HG02623 (cell line): ENCODE measurements around the gene HEXB.

Source experiments
- ATAC-seq: cut with Tn5 transposase; IDR thresholded peaks from one replicate; pipeline ENCODE4 v1.9.1; 2021; ENCODE audit warnings: moderate library complexity; ENCODE audit not compliant: unreplicated experiment

The HEXB gene

GRCh38 chr5:74684900-74685851 lies at the start of gene HEXB:
HEXB (plus strand) TSS chr5:74685233; CDS start chr5:74685261, 28 bp downstream.
- peak; percentile 80 for ATAC-seq

- no peak for ATAC-seq
These were observed 48.9 kb upstream of the HEXB start for GRCh38 chr5:74636149-74636548.

GRCh38 chr5:74636552-74636951 lies 48.5 kb upstream of the HEXB start:
- no peak for ATAC-seq

GRCh38 chr5:74638544-74638969 lies 46.5 kb upstream of the HEXB start:
- no peak for ATAC-seq

GRCh38 chr5:74638970-74639806 lies 45.8 kb upstream of the HEXB start:
- peak; percentile 27 for ATAC-seq

- peak; percentile 3 for ATAC-seq
These were observed 45.1 kb upstream of the HEXB start for GRCh38 chr5:74639807-74640449.

GRCh38 chr5:74640450-74640953 lies 44.5 kb upstream of the HEXB start, which contains the start of gene ENC1:
ENC1 (minus strand) TSS chr5:74640728; CDS start chr5:74636485, 4,243 bp downstream.
- ATAC-seq, result peak; percentile 65

- peak; percentile 16 for ATAC-seq
These were observed 43.9 kb upstream of the HEXB start for GRCh38 chr5:74640954-74641734.

- ATAC-seq, result no peak
These were observed 43.1 kb upstream of the HEXB start for GRCh38 chr5:74641735-74642542.

GRCh38 chr5:74642543-74642863 lies 42.5 kb upstream of the HEXB start:
- no peak for ATAC-seq

DNA sequence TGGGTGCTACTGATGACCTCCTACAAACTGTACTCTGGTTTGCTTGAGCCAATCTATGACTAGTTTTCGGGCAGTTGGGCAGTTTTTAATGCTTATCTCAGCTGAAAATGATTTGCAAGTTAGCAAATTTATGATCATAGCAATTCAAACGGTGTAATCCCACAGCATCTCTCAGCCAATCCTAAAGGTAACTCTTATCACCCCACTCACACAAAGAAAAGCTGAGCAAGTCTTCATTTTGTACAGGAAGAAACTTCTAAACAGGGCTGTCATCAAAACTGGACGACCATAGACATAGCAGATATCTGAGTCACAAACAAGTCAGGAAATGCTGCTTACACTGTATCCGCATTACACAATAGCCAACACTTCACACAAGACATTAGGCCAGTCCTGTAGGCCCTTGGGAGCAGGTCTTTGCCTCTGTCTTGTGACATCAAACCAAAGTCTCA lies 41.9 kb upstream of the HEXB start:
- ATAC-seq, result no peak

GRCh38 chr5:74647096-74647495 lies 37.9 kb upstream of the HEXB start:
- no peak for ATAC-seq

- no peak for ATAC-seq
These were observed 36.2 kb upstream of the HEXB start for GRCh38 chr5:74648835-74649293.

GRCh38 chr5:74649421-74649973 lies 35.5 kb upstream of the HEXB start:
- ATAC-seq, result no peak

- no peak for ATAC-seq
These were observed 33.3 kb upstream of the HEXB start for GRCh38 chr5:74651710-74652109.

DNA sequence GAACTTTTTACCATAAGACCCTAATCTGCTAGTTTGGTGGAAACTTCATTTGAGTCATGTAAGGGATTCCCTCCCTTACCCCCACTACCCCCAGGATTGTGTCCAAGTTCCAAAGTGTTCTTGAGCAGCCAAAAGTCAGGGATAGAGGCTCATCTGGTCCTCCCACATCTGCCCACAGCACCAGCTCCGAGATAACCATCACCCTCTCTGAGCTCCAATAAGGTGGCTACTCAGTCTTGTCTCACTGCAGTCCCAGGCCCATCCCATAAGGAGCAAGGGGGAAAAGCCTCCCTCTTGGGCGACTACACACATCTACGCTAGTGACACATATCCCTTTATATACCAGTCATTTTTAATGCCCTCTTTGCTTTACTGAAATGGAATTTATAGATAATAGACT lies 32.5 kb upstream of the HEXB start:
- ATAC-seq, result no peak

- ATAC-seq, result no peak
These were observed 31.0 kb upstream of the HEXB start for GRCh38 chr5:74653991-74654390.

- ATAC-seq, result no peak
These were observed 29.8 kb upstream of the HEXB start for GRCh38 chr5:74655206-74655605.

DNA sequence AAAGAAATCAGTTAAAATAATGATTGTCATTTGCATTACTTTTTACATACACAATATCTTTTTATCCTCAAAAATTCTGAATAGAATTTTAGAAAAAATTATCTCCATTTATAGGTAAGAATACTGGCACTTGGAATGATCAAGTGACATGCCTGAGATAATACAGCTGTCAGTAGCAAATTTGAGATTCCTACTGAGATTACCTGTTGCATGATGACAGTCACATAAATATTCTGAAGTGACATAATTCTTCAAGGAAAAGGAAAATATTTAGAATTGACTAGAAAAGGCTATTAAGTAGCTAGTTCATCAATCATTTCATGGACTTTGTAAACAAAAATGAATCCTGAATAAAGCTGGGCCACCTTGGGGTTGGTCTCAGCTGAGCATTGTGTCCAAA lies 29.3 kb upstream of the HEXB start:
- no peak for ATAC-seq
